Lower leg skin (tissue), 3 donors: ENCODE data around the gene EPB41L4B.

Experiments
- CTCF ChIP-seq, 3 donors: fragments of 450-650 bp; IDR thresholded peaks; one replicate each; pipeline ENCODE4 v1.5.1; 2016; ENCODE audit warnings: antibody characterized with exemption in 3 of 3, mild to moderate bottlenecking in 3 of 3, moderate library complexity in 2 of 3
- POLR2A ChIP-seq, 2 donors: fragments of 450-650 bp; IDR thresholded peaks; one replicate each; pipeline ENCODE4 v1.6.1; 2016 to 2017; ENCODE audit warnings: antibody characterized with exemption in 2 of 2, mild to moderate bottlenecking in 1 of 2, moderate library complexity in 1 of 2

DNA sequence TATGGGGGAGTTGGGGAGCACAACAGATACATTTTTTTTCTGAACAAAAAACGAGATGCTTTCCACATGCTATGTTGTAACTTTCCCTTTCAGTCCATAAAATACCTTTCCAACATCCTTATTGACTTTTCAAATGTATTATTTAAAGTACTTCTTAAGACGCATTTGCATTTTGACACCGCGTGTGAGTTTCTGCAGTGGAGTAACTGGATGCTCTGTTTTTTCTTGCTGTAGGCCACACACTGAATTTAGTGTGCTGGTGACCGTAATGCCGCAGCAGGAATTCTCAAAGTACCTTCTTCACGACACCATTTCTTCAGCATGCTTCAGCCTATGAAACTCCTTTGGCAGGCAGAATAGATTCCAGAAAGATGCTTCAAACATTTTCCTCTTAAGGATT lies 14.3 kb upstream of the EPB41L4B start:
- no peak for TF ChIP-seq CTCF (IDR thresholded peaks at IDR 0.05)
- no peak for TF ChIP-seq POLR2A (IDR thresholded peaks at IDR 0.05)
